ENCODE measurements around the gene FCSK.
A peak's percentile ranks its signal among the peaks of the same experiment; 100 is the strongest.
"Not testable (repeated sequence)": the region's sequence is repeated elsewhere in the genome, so short reads cannot be mapped to it uniquely, and the experiment has no call there.

FCSK gene

DNA sequence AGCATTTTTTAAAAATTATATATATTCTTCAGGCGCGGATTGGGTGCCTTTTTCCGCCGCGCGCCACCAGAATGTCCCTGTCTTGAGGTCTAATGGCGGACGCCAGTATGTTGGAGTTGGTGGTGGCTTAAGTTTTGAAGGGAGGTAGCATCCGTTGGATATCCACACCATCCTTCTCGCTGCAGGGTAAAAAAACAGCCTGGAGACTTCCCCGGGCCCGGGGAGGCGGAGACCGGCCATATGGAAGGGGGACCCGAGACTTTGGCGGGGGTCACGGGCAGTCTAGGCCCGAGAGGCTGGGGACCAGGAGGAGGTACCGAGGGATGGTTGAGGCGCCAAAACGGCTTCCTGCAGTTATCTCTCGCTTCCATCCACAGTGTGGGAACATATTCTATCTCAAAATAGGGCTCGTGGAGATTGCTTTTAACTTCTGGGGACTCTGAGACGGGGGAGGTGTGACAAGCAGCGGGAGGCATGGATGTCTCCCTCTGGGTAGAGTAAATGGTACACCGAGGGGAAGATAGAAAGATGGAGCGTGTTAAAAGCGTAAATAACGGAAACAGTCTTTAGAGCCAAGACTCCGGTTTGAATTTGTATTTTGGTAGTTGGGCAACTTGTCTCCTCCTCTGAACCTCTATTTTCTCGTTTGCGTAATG is 69.5 kb downstream of the FCSK start, which contains the start of gene SF3B3:
SF3B3 (plus strand) TSS at position 74 of the 656 bp plus-strand sequence. CDS start 2,841 bp downstream, outside the sequence.
- WGBS, 2 experiments = 0% methylated on average over 32 of the region's 32 CpGs
- peaks cover 9% of the 10 kb centered on the region for H3K36me3 ChIP-seq (ENCODE audit: control insufficient read depth, insufficient read depth, low read length)

GRCh38 chr16:70524399-70524825 is 70.0 kb downstream of the FCSK start:
- 1% methylated on average over 24 of the region's 24 CpGs for WGBS, 2 experiments
- H3K27me3 ChIP-seq (ENCODE audit: control insufficient read depth, insufficient read depth, low read length, poor library complexity, severe bottlenecking); H3K9me3 ChIP-seq (ENCODE audit: control insufficient read depth, low read length); H3K27ac ChIP-seq (ENCODE audit: insufficient read depth, low read depth, low read length, poor library complexity, severe bottlenecking): not testable (repeated sequence)
- Histone ChIP-seq H3K36me3 (ENCODE audit: control insufficient read depth, insufficient read depth, low read length) (peaks cover 14% of the 10 kb centered on the region), H3K4me1 (ENCODE audit: control insufficient read depth, insufficient read depth, low read length) (peaks cover 20% of the 10 kb centered on the region), H3K4me3 (ENCODE audit: insufficient read depth, low read depth, low read length) (peak overlapping the region; percentile 93)

More for the DNA sequence above, 69.5 kb downstream of the FCSK start, which contains the start of gene SF3B3:
- peak within 1 kb of the TSS; percentile 93 for H3K4me3 ChIP-seq (ENCODE audit: insufficient read depth, low read depth, low read length)
- H3K9me3 ChIP-seq (ENCODE audit: control insufficient read depth, low read length) = no peaks in the 10 kb centered on the region
- H3K27ac ChIP-seq (ENCODE audit: insufficient read depth, low read depth, low read length, poor library complexity, severe bottlenecking) = peak within 1 kb of the TSS; percentile 91
- peaks cover 20% of the 10 kb centered on the region for H3K4me1 ChIP-seq (ENCODE audit: control insufficient read depth, insufficient read depth, low read length)
- no peaks in the 10 kb centered on the region for H3K27me3 ChIP-seq (ENCODE audit: control insufficient read depth, insufficient read depth, low read length, poor library complexity, severe bottlenecking)

DNA sequence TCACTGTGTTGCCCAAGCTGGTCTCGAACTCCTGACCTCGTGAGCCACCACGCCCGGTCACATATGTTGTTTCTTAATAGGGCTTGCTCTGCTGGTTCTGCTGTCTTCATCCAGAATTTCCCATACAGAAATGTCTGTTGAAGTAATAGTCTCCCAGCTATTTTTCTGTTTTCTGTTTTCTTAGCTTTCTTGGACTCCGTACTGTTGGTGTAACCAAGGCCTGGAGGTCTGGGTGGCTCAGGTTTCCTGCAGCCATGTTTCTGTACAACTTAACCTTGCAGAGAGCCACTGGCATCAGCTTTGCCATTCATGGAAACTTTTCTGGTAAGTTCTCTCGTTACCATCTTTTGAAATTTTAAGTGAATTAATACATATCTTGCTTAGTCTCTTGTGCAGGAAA is 72.0 kb downstream of the FCSK start:
- 88 to 89% methylated on average over 6 of the region's 6 CpGs for WGBS, 2 experiments
- Histone ChIP-seq H3K27me3 (ENCODE audit: control insufficient read depth, insufficient read depth, low read length, poor library complexity, severe bottlenecking) (no peaks in the 10 kb centered on the region), H3K27ac (ENCODE audit: insufficient read depth, low read depth, low read length, poor library complexity, severe bottlenecking) (no peak overlapping the region), H3K9me3 (ENCODE audit: control insufficient read depth, low read length) (no peaks in the 10 kb centered on the region), H3K36me3 (ENCODE audit: control insufficient read depth, insufficient read depth, low read length) (peaks cover 27% of the 10 kb centered on the region), H3K4me3 (ENCODE audit: insufficient read depth, low read depth, low read length) (no peak overlapping the region), H3K4me1 (ENCODE audit: control insufficient read depth, insufficient read depth, low read length) (peaks cover 20% of the 10 kb centered on the region)

GRCh38 chr16:70527315-70527996 is 73.1 kb downstream of the FCSK start:
- Histone ChIP-seq H3K27ac (ENCODE audit: insufficient read depth, low read depth, low read length, poor library complexity, severe bottlenecking) (no peak overlapping the region), H3K9me3 (ENCODE audit: control insufficient read depth, low read length) (no peaks in the 10 kb centered on the region), H3K4me3 (ENCODE audit: insufficient read depth, low read depth, low read length) (no peak overlapping the region), H3K4me1 (ENCODE audit: control insufficient read depth, insufficient read depth, low read length) (peaks cover 17% of the 10 kb centered on the region), H3K27me3 (ENCODE audit: control insufficient read depth, insufficient read depth, low read length, poor library complexity, severe bottlenecking) (no peaks in the 10 kb centered on the region), H3K36me3 (ENCODE audit: control insufficient read depth, insufficient read depth, low read length) (peaks cover 33% of the 10 kb centered on the region)
- WGBS, 2 experiments = 93 to 96% methylated on average over 8 of the region's 8 CpGs

DNA sequence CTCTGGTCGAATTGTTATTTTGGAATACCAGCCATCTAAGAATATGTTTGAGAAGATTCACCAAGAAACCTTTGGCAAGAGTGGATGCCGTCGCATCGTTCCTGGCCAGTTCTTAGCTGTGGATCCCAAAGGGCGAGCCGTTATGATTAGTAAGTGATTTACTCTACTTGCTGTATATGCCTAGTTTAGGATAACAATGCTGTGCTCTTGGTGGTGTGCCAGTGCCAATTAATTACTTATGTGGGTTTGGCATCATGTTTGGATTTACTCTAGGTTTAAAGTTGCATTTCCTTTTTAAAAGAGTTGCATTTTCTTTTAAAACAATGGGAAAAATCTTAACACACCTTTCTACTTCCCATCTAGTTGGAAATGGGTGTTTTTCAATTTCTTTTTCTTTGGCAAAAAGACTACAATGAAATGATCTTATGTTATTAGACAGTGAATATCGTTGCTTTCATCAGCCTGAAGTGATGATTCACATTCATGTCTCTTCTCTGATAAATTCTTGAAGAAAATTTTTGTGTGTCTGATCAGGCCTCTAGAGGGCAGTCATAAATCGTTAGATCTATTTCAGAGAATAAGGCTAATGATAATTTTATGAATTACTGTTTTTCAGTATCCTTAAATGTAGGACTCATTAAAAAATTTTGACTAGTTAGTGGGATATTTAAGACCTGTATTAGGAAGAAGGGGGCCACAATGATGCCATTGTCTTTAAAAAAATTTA is 74.8 kb downstream of the FCSK start:
- Histone ChIP-seq H3K36me3 (ENCODE audit: control insufficient read depth, insufficient read depth, low read length) (peaks cover 50% of the 10 kb centered on the region), H3K4me1 (ENCODE audit: control insufficient read depth, insufficient read depth, low read length) (peaks cover 16% of the 10 kb centered on the region), H3K4me3 (ENCODE audit: insufficient read depth, low read depth, low read length) (no peak overlapping the region), H3K27me3 (ENCODE audit: control insufficient read depth, insufficient read depth, low read length, poor library complexity, severe bottlenecking) (no peaks in the 10 kb centered on the region), H3K9me3 (ENCODE audit: control insufficient read depth, low read length) (no peaks in the 10 kb centered on the region), H3K27ac (ENCODE audit: insufficient read depth, low read depth, low read length, poor library complexity, severe bottlenecking) (no peak overlapping the region)
- WGBS, 2 experiments = 96 to 97% methylated on average over 8 of the region's 8 CpGs
